Right ventricle myocardium inferior (tissue), 1 donor: Measurements from ENCODE around the gene PLCH1. TPM values are rescaled to one million over a fixed set of nuclear protein-coding genes. Genes with fewer than 3 reads are reported as not detected.

Experiments used
- ATAC-seq: fragments of 200-7000 bp; cut with Tn5 transposase; one replicate; pipeline ENCODE4 v1.9.1; 2020; ENCODE audit warnings: mild to moderate bottlenecking, moderate library complexity
- DNase-seq: peaks from one replicate; pipeline ENCODE4 v3.0.0; 2021; ENCODE audit errors: missing footprints
- intact Hi-C: fragments of 100-400 bp; cut with DNase I; formaldehyde crosslinking; loops from one replicate; pipeline ENCODE4 v1.11.0; 2022
- total RNA-seq: library from RNA; stranded (reverse); fragmentation: NEBNext Ultra II Directional; extraction: Animal tissue kit (Norgen Biotek cat#: 25700); gene quantifications from one replicate; pipeline ENCODE4 v1.2.1, GENCODE V29; 2021
- donor health status: DM: no; HTN: yes; CAD: no; lungs with severe emphysema.

PLCH1 gene
- total RNA-seq, 1 donor from 2014 or later: 1.3 TPM

DNA sequence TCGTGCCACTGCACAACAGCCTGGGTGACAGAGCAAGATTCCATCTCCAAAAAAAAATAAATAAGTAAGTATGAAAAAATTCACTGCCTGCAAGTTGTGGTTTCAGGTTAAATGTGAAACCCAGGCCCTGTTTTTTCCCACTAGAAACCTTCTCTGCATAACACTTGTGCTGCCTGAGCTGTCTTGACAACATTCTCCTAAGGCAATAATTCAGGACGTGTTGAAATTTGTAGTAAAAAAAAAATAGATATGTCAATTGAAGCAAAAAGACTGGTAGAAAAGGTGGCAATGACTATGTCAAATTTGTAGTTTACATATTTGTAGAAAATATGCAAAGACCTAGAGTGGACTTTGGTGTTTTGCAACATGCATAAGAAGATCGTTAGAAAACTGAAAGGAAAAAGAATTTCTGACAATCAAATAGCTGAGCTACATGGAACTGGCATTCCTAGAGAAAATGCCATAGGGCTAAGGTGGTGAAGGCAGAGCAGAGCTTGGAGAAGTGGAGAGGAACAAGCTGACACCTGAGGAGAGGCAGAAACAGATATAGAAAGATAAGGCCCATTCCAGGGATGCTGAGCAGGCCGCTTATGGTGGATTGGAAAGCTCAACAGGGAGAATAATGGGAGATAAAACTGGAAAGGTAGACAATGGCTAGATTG, 150.2 kb downstream of the PLCH1 start:
- intact Hi-C loops: no loop called here
- DNase-seq (no peak), ATAC-seq (no peak)

DNA sequence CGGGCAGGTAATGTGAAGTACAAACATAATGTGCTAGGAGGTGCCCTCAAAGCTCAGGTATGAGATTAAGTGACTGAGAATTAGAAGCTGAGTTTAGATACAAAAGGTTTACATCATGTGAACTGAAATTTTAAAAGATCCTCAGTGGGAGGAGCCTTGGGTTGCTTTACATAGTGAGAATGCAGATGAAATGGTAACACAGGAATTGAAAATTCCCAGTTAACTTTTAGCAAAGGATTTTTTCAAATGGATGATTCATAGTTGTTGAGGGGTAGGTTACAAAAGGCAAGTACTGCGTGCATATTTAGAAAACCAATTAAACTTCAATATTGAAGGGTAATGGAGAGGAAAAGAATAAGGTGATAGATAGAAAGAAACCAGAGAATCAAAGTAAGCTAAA, 157.3 kb downstream of the PLCH1 start:
- intact Hi-C loops: no loop called here
- no peak for DNase-seq
- ATAC-seq: no peak

DNA sequence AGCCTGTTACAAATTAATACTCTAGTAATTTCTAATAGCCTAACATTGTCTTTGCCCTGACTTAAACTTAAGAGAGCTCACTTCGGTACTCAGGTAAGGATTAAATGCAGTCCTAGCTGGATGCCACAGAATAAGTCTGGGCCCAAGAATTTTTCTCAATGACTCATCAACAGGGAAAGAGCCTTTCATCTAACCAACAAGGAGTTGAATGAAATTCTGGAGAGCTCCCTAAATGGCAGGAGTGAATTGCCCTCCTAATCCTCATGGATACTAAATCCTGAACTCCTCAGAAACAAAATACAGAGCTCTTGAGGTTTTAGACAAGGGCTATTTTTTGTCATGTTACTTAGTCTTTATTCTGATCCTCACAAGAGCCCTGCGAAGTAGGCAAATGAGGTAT, 159.5 kb downstream of the PLCH1 start:
- intact Hi-C loops: no loop called here
- DNase-seq: no peak
- no peak for ATAC-seq

DNA sequence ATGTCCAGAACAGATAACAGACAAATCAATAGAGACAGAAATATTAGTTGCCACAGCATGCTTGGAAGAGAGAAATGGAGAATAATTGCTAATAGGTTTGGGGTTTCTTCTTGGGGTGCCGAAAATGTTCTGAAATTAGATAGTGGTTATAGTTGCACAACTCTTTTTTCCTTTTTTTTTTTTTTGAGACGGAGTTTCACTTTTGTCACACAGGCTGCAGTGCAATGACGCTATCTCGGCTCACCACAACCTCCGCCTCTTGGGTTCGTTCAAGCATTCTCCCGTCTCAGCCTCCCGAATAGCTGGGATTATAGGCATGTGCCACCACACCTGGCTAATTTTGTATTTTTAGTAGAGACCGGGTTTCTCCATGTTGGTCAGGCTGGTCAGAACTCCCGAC, 163.3 kb downstream of the PLCH1 start:
- intact Hi-C loops: no loop called here
- DNase-seq (no peak), ATAC-seq (no peak)

DNA sequence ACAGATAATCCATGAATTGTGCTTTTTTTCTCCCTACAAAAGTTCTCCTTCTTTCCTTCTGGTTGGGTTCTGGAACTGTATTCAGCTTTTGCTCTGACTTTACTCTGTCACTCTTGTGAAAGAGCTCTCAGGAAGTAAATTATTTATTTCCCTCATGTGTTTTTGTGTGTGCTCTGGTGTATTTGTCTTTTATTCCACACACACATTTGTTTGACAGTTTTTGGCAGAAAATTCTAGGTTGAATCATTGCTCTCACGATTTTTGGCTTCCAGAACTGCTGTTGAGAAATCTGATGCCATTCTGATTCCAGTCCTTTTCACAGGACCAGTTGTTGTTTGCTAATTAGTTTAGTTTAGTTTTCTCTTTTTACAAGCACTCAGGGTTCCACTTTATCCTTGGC, 172.8 kb downstream of the PLCH1 start:
- ATAC-seq: peak; percentile 89
- DNase-seq: no peak
- intact Hi-C loops: no loop called here

DNA sequence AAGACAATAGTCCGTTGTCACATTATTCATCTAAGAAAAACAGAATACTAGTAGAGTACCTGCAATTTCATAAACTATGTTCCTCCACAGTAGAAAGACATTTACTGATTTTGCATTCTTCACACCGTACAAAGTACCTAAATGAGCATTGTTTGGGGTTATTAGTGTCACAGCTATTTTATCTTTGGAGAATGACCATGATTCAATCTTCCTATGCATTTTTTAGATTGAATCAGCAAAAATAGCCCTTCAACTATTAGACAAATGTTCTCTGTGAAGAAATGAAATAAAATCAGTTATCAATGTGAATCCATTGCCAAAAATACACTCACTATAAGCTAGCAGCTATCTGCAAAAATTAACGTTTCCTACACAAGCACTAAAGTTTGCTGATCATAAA, 176.6 kb downstream of the PLCH1 start:
- ATAC-seq (no peak), DNase-seq (no peak)
- intact Hi-C loops: no loop called here

DNA sequence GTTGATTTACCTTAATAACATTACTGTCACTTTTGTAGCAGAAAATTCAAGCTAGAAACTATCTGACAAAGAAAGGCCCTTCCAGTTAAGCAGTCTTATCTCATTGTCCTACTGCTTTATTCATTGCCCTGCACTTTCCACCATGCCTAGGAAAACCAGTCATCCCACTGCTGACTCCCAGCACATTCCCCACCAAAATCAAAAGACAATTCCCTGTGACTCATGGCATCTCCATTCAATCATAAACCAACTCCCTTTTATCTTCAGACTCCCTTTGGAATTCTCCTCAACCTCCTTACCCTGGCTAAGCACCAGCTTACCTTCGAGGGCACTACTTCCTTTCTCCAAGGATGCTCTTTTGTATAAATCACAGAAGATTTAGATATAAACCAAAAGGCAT, 184.3 kb downstream of the PLCH1 start:
- no peak for ATAC-seq
- intact Hi-C loops: no loop called here
- no peak for DNase-seq

DNA sequence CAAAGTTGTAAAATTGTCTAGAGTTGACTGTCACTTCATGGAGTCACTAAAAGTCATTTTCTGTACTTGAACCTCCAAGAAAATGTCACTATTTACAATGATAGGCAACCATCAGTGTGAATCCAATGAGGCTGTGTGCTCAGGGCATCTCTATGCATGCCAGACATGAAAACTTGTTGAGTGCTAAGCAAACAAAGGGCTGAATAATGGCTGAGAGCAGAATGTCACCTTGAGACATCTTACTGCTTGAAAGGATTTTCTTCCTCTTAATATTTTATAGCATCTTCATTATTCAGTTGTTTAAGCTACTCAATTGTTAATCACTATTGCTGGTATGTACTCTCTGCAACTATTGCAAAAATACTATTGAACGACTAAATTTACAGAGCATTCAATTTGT, 184.7 kb downstream of the PLCH1 start:
- ATAC-seq (no peak), DNase-seq (no peak)
- intact Hi-C loops: no loop called here

DNA sequence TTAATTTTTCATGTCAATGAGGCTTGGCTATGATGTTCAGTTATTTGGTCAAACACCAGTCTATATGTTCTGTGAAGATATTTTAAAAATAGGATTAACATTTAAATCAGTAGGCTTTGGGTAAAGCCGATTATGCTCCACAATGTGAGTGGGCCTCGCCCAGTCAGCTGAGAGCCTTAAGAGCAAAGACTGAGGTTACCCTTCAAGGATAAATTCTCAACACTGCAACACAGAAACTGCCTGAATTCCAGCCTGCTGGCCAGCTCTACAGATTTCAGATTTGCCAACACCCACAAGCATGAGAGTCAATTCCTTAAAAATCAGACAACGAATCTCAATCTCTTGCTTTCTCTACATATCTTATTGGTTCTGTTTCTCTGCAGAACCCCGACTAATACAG, 188.3 kb downstream of the PLCH1 start:
- intact Hi-C loops: no loop called here
- DNase-seq: no peak

DNA sequence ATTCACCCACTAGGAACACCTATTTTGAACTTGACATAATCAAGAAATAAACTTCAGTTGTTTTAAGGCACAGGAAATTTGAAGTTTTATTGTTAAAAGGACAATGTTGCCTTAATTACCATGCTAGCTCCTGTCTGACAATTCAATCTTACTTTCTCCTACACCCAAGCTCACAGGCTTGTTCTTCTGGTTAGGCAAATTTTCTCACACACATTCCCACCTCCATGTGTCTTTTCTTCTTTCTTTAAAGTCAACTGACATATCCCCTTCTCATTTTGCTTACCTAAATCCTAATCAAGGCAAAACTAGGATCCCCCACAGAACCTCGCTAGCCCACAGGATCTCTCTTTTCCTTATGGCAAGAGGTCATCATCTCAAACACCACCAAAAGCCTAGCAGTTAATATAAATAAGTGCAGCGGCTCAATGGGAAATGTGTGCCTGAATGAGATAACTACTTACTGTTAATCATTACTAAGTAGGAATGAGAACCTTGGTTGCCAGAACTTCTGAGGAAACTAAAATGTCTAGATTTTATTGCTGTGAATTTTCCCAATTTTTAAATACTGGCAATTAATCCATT, 189.3 kb downstream of the PLCH1 start:
- intact Hi-C loops: no loop called here
- no peak for ATAC-seq
- no peak for DNase-seq

More for the DNA sequence above, 188.3 kb downstream of the PLCH1 start:
- no peak for ATAC-seq

DNA sequence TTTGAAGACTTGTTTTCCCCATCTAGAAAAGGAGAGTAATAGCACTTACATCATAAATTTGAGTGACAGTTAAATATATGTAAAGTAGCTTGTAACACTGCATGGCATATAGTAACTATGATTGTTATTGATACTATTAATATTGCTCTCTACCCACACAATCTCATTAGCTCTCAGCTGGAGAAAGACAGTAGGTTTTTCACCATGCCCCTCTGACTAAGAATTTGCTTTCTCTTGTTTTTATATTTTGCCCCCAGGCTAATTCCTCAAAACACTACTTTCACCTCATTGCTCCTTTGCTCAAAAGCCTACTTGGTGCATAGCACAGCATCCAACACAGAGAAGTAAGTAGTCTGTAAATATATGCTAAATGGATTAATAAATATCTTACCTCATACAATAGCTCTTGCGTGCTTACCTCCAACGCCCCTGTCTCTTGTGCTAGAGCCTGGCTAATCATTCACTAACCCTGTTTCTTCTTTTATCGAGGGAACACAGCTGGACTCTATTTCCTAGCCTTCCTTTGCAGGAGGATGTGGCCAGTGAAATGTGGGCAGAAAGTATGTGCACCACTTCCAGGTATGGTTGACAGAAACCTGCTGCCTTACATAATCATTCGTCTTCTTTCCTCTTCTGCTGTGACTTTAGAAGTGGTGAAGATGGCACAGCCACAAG, 190.0 kb downstream of the PLCH1 start:
- ATAC-seq (no peak), DNase-seq (no peak)
- intact Hi-C loops: no loop called here

DNA sequence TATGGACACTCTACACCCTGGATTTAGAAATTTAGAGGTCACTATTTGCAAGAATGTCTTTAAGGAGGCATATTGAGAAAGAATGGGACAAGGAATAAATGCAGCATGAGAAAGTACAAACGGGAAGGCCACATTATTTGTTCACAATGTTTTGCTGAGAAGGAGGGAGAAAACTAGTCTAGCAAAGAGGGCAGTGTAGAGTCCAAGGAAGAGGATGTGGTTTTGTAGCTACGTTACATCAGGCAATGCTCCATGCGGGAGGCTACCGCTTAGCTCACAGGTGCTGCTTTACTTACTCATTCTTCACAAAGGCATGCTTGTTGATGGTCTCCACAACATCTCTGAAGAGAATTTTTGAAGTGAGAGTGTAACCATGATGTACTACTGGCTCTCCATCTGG, 191.1 kb downstream of the PLCH1 start:
- no peak for DNase-seq
- intact Hi-C loops: no loop called here
- no peak for ATAC-seq

DNA sequence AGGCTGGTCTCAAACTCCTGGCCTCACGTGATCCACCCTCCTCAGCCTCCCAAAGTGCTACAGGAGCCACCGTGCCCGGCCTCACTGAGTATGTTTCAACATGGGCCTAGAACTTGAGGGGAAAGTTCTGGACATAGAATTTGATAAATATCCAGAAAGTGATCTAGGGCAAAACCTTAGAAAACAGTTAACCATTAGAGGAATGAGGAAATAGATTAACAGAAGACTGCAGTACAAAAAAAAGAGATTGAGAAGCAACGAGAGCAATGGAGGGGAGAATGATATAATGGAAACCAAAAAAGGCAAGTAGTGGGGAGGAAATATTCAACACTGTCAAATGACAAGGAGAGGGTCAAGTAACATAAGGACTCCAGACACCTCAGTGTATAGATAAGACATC, 191.5 kb downstream of the PLCH1 start:
- intact Hi-C loops: no loop called here
- no peak for ATAC-seq
- DNase-seq: no peak

DNA sequence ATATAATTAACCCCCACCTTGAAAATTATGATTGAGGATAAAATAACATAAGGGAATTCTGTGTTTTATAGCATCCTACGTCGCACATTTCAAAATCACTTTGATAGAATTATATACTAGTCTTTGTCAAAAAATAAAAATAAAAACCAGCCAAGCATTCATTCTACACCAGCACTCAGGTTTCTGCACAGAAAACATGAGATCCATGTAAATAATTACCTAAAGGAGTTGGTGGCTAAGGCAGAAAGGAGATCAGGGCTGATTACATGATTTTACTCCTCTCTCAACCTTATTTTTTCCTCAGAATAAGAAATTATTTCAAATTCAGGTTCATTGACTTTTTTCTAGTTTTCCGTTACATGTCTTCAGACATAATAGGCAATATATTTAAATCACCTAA, 194.5 kb downstream of the PLCH1 start:
- intact Hi-C loops: no loop called here
- DNase-seq: no peak
- no peak for ATAC-seq

DNA sequence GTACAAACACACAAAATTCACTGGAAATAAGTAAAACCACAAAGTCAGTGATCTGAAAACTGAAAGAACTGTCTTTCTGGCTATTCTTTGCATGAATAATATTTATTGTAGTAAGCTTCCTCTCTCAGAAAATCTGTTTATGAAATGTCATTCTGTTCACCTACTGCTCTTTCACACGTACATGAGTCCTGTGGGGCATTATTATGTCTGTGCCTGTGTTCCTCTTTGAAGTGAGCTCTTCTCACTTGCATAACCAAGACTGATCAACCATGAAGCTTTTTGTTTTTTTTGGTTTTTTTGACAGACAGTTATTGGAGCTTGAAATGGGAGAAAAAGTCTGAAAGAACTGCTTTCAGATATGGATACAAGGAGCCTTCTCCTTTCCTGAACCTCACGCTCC, 195.8 kb downstream of the PLCH1 start:
- DNase-seq: no peak
- intact Hi-C loops: no loop called here
- no peak for ATAC-seq

DNA sequence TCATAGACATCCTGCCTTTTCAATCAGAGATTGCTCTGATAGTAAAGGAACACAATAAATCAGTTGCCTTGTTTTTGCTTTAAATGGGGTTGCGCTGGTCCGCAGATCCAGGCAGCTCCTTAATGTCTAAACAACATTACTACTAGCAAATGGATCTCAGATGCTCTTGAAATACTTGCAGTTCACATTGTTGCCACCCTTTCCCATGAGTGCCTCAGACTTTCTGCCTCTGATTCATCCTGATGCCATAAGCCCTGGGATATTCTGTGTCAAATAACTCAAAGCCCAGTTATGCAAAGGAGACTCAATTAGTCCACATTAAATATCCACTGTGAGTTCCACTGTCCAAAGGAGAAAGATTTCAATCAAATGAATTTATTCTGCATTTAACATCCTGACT, 196.7 kb downstream of the PLCH1 start:
- DNase-seq: no peak
- intact Hi-C loops: no loop called here

DNA sequence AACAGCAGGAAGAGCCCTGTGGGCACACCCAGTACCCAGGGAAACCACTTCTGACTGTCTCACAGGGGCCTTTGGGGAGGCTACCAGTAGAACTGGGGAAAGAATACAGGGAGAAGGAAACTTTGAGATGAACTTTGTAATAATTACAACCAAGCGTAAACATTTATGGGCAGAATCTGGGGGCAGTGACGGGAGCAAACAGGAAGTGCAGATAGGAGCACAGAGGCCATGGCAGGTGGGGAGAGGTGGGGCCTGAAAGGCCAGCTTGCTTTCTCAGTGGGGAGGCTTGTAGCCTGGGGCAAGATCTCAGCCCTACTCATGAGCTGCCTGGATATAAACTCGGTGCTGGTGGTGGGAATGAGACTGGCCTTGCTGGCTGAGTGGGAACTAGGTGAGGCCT, 209.8 kb downstream of the PLCH1 start:
- intact Hi-C loops: no loop called here
- ATAC-seq (no peak), DNase-seq (no peak)

More for the DNA sequence above, 196.7 kb downstream of the PLCH1 start:
- no peak for ATAC-seq

DNA sequence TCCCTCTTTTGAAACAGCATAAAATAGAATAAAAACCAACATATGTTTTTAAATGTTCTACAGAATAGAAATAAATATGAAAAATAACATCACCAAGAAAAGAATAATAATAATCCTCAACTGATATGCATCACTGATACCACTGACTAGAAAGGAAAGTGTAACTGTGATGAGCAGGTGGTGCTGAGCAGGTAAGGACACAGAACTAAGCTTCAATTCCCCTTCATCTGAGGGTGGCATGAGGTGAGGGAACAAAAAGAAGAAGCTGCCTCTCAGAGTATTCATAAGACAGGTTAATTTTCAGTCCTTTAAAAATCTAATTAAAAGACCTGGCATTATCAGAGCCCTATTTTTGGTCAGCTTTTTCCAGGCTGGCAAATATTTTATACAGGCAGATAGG, 216.3 kb downstream of the PLCH1 start:
- intact Hi-C loops: no loop called here
- ATAC-seq (no peak), DNase-seq (no peak)

DNA sequence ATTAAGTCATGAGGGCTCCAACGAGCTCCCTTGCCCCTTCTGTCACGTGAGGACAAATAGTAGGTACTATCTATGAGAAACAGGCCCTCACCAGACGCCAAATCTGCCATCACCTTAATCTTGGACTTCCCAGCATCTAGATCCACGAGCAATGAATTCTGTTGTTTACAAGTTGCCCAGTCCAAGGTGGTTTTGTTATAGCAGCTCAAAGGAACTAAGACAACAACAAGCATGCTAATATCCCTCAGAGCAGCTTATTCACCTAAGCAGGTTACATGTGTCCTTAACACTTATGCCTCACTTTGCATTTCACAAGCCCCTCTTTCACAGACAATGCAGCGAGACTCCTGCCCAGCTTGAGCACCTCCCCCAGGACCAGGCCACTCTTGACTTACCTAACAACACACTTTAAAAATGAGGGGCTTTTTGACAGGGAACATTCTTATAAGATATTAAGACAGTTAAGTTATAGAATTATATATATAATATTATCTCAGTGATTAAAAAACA, 219.5 kb downstream of the PLCH1 start:
- ATAC-seq (no peak), DNase-seq (no peak)
- intact Hi-C loops: no loop called here

DNA sequence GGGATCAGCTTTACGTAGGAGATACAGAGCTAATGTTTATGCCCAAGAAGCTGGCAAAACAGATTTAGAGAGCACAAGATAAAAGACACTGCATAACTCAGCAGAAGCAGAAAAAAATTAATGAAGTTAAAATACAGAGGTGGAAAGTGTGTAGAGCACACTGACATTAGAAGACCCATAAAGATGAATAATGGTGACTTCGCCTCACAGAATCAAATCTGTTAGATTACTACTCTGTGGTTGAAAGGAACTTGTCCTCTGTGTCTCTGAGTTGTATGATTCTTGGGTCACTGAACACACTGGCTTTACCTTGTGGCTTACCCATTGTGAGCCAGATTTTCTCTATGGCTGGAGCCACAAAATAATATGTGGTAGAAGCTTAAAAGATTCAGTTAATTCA, 224.4 kb downstream of the PLCH1 start:
- intact Hi-C loops: no loop called here
- ATAC-seq: no peak
- no peak for DNase-seq
